LNCaP clone FGC (cell line): Measurements from ENCODE around the gene CCT4.

Experiments
- DNase-seq: peaks from one replicate; pipeline ENCODE4 v3.0.0-alpha.2; 2011; ENCODE audit warnings: low read depth
- H3K4me3 ChIP-seq: 2 replicates; pipeline ENCODE4 v1.5.1; 2011; ENCODE audit warnings: mild to moderate bottlenecking, low read depth, low read length, control low read depth
- CTCF ChIP-seq: IDR thresholded peaks from 2 replicates; pipeline ENCODE4 v1.5.1; 2012; ENCODE audit warnings: mild to moderate bottlenecking; ENCODE audit not compliant: control insufficient read depth, insufficient read depth; ENCODE audit errors: extremely low read depth

The CCT4 gene

GRCh38 chr2:61888267-61889055 lies at the start of gene CCT4:
TSS of gene CCT4 (minus strand) at chr2:61888656. CDS start at chr2:61888507, 149 bp downstream.
- peak within 1 kb of the TSS; percentile 92 for H3K4me3 ChIP-seq
- no peak for TF ChIP-seq CTCF
- DNase-seq, result no peak

GRCh38 chr2:61937886-61938285 lies 49.4 kb upstream of the CCT4 start:
- no peak for DNase-seq
- no peak overlapping the region for H3K4me3 ChIP-seq
- TF ChIP-seq CTCF, result no peak

GRCh38 chr2:61937098-61937497 lies 48.6 kb upstream of the CCT4 start:
- no peak for TF ChIP-seq CTCF
- no peak for DNase-seq
- no peak overlapping the region for H3K4me3 ChIP-seq

- H3K4me3 ChIP-seq, result no peak overlapping the region
- DNase-seq, result no peak
- TF ChIP-seq CTCF, result no peak
Measured at GRCh38 chr2:61928826-61929461, 40.5 kb upstream of the CCT4 start.

GRCh38 chr2:61926531-61927477 lies 38.3 kb upstream of the CCT4 start:
- no peak overlapping the region for H3K4me3 ChIP-seq
- DNase-seq, result no peak

More at GRCh38 chr2:61926531-61927477, 38.3 kb upstream of the CCT4 start:
- TF ChIP-seq CTCF, result no peak
